HG03354 (cell line): ENCODE data around the gene CLEC4E.
"Not testable (repeated sequence)": the region's sequence is repeated elsewhere in the genome, so short reads cannot be mapped to it uniquely, and the experiment has no call there.

Experiments used
- ATAC-seq: cut with Tn5 transposase; IDR thresholded peaks from one replicate; pipeline ENCODE4 v1.9.1; 2021; ENCODE audit warnings: mild to moderate bottlenecking; ENCODE audit not compliant: unreplicated experiment, poor library complexity, severe bottlenecking

The CLEC4E gene

DNA sequence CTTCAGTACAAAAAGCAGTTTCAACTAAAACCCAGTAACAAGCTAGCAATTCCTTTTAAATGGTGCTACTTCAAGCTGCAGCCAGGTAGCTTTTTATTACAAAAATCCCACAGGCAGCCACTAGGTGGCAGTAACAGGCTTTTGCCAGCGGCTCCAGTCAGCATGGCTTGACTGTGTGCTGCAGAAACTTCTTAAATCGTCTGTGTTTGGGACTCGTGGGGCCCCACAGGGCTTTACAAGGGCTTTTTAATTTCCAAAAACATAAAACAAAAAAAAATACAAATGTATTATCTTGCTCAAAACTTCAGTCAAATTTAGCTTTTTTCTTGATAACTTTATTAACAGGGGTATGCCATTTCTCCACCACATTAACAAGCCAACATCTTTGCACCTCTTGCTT lies 3.6 kb upstream of the CLEC4E start:
- peak; percentile 81 for ATAC-seq

- ATAC-seq, result no peak
These were observed 857 bp upstream of the CLEC4E start for GRCh38 chr12:8541562-8541961.

- not testable (repeated sequence) for ATAC-seq
These were observed 2.9 kb downstream of the CLEC4E start for GRCh38 chr12:8537820-8538219.

GRCh38 chr12:8532045-8532444 lies 8.7 kb downstream of the CLEC4E start:
- no peak for ATAC-seq

GRCh38 chr12:8527250-8528130 lies 13.2 kb downstream of the CLEC4E start:
- no peak for ATAC-seq

DNA sequence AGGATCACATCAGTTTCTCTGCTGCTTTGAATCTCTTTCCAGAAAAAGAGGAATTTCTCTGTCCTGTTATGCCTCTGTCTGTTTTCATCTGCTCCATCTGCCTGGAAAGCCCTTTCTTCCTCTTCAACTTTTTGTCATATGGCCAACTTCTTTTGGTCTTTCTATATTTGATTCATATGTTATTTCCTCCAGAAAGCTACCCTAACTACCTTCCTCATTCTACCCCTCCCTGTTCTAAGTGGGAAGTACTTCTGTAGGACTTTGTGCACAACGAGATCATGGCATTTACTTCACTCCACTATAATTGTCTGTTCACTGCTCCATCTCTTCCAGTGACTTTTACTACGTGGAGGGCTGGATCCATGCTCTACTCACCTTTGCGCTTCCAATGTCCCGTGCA lies 21.5 kb downstream of the CLEC4E start:
- ATAC-seq, result no peak

GRCh38 chr12:8517971-8518370 lies 22.7 kb downstream of the CLEC4E start:
- no peak for ATAC-seq

GRCh38 chr12:8513256-8513655 lies 27.4 kb downstream of the CLEC4E start, which contains the start of gene CLEC4D:
Gene CLEC4D (plus strand): TSS chr12:8513503. CDS start chr12:8513733, 230 bp downstream.
- ATAC-seq, result no peak

- no peak for ATAC-seq
These were observed 31.5 kb downstream of the CLEC4E start for GRCh38 chr12:8508910-8509841.

- ATAC-seq, result no peak
These were observed 32.5 kb downstream of the CLEC4E start for GRCh38 chr12:8508223-8508622.

GRCh38 chr12:8507596-8507995 lies 33.1 kb downstream of the CLEC4E start:
- no peak for ATAC-seq

DNA sequence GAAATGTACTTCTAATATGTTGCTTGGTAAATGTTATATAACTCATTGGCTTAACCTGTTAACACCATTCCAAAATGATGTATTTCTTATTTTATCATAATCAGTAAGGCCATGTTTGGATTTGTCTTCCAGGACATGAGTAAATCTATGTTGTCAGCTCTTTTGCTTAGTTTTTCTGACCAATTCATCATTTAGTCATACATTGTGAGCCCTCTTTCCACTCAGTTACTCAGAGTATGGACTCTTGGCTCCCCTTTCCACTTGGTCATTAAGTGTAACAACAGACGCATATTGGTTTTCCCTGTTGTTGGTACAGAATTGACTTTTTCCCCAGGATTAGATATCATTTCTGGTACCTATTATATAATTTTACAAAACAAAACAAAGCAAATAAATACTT lies 36.4 kb downstream of the CLEC4E start:
- no peak for ATAC-seq

DNA sequence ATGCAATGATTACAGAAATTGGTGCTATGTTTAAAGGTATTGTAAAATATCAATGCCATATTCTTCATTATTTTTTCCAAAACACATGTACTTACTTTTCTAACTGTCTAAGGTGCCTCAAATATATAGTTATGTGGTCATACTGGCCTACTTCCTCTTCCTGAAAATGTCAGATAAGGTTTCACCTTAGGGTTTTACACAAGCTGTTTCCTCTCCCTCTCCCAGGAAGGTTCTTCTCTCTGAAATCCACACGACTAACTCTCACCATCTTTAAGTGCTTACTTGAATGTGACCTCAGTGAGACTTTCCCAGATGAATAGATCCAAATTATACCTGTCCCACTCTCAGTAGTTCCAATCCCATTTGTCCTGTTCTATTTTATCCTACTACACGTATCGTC lies 39.0 kb downstream of the CLEC4E start:
- no peak for ATAC-seq

GRCh38 chr12:8499616-8500015 lies 41.1 kb downstream of the CLEC4E start:
- no peak for ATAC-seq

- not testable (repeated sequence) for ATAC-seq
These were observed 44.6 kb downstream of the CLEC4E start for GRCh38 chr12:8496074-8496473.

- ATAC-seq, result not testable (repeated sequence)
These were observed 45.0 kb downstream of the CLEC4E start for GRCh38 chr12:8495671-8496070.

DNA sequence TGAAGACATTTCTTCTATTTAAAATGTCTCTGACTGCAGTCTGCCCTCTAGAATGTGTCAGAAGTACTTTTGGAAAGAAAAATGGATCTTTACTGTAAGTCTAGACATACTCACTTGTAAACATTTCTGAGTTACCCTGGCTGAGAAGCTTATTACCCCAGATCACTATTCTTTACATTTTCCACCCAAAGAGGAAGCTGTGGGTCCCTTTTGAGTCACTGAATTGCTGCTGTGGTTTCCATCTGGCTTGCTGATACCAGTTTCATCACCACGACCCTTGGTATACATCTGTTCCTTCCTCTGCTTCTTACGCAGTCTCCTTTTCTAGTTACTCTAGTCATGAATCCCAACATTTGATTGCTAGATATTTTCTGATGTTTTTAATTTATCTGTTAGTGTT lies 47.6 kb downstream of the CLEC4E start:
- peak; percentile 100 for ATAC-seq

GRCh38 chr12:8491646-8492530 lies 48.8 kb downstream of the CLEC4E start:
- ATAC-seq, result no peak
